Measurements from ENCODE around the gene BAX. TPM values are rescaled to one million over a fixed set of nuclear protein-coding genes. Genes with fewer than 3 reads are reported as not detected.
"Not testable (repeated sequence)": the region's sequence is repeated elsewhere in the genome, so short reads cannot be mapped to it uniquely, and the experiment has no call there.

Gene BAX
- total RNA-seq, 1 donor from 2014 or later: 182 TPM

DNA sequence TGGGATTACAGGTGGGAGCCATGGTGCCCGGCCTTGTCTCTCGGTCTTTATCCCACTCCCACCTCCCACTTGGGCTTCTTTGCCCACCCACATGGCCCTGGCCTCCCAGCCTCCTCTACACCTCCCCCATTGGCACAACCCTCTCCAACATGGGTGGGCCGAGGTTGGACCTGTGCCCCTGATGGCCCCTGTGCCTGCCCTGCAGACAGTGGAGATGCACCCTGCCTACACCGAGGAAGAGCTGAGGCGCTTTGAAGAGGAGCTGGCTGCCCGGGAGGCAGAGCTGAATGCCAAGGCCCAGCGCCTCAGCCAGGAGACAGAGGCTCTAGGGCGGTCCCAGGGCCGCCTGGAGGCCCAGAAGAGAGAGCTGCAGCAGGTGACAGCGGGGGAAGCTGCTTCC lies 33.7 kb upstream of the BAX start:
- Histone ChIP-seq H3K4me3 (no peak overlapping the region), H3K4me1 (no peaks in the 10 kb centered on the region), H3K27me3 (no peaks in the 10 kb centered on the region), H3K36me3 (peaks cover 47 to 63% of the 10 kb centered on the region in 2 donors), H3K27ac (no peak overlapping the region), H3K9me3 (no peaks in the 10 kb centered on the region)
- intact Hi-C loops (cut with DNase I): no loop called here
- TF ChIP-seq, protein P1, sequence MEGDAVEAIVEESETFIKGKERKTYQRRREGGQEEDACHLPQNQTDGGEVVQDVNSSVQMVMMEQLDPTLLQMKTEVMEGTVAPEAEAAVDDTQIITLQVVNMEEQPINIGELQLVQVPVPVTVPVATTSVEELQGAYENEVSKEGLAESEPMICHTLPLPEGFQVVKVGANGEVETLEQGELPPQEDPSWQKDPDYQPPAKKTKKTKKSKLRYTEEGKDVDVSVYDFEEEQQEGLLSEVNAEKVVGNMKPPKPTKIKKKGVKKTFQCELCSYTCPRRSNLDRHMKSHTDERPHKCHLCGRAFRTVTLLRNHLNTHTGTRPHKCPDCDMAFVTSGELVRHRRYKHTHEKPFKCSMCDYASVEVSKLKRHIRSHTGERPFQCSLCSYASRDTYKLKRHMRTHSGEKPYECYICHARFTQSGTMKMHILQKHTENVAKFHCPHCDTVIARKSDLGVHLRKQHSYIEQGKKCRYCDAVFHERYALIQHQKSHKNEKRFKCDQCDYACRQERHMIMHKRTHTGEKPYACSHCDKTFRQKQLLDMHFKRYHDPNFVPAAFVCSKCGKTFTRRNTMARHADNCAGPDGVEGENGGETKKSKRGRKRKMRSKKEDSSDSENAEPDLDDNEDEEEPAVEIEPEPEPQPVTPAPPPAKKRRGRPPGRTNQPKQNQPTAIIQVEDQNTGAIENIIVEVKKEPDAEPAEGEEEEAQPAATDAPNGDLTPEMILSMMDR (IDR thresholded peaks at IDR 0.05): no peak
- DNase-seq (ENCODE audit: low spot score in 2 of 2): no peak

DNA sequence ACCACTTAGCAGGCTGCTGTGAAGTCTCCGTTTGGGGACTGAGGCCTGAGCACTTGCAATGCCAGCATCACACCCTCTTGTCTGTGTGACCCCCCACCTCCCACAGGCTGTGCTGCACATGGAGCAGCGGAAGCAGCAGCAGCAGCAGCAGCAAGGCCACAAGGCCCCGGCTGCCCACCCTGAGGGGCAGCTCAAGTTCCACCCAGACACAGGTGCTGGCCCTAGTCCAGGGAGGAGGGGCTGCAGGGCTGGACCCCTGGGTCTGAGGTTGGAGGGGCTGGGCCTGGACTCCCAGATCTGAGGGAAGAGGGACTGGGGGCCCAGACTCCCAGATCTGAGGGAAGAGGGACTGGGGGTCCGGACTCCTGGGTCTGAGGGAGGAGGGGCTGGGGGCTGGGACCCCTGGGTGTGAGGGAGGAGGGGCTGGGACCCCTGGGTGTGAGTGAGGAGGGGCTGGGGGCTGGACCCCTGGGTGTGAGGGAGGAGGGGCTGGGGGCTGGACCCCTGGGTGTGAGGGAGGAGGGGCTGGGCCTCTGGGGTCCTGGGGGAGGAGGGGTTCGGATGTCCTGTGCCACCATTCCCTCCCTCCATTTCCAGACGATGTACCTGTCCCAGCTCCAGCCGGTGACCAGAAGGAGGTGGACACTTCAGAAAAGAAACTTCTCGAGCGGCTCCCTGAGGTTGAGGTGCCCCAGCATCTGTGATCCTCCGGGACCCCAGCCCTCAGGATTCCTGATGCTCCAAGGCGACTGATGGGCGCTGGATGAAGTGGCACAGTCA lies 32.8 kb upstream of the BAX start:
- Histone ChIP-seq H3K4me3 (no peak overlapping the region), H3K36me3 (peaks cover 39 to 54% of the 10 kb centered on the region in 2 donors), H3K9me3 (no peaks in the 10 kb centered on the region), H3K27ac (no peak overlapping the region), H3K4me1 (peaks cover 0 to 3% of the 10 kb centered on the region in 2 donors), H3K27me3 (no peaks in the 10 kb centered on the region)
- DNase-seq (ENCODE audit: low spot score in 2 of 2): no peak
- intact Hi-C loops (cut with DNase I): no loop called here
- TF ChIP-seq, protein P1 (IDR thresholded peaks at IDR 0.05): no peak

DNA sequence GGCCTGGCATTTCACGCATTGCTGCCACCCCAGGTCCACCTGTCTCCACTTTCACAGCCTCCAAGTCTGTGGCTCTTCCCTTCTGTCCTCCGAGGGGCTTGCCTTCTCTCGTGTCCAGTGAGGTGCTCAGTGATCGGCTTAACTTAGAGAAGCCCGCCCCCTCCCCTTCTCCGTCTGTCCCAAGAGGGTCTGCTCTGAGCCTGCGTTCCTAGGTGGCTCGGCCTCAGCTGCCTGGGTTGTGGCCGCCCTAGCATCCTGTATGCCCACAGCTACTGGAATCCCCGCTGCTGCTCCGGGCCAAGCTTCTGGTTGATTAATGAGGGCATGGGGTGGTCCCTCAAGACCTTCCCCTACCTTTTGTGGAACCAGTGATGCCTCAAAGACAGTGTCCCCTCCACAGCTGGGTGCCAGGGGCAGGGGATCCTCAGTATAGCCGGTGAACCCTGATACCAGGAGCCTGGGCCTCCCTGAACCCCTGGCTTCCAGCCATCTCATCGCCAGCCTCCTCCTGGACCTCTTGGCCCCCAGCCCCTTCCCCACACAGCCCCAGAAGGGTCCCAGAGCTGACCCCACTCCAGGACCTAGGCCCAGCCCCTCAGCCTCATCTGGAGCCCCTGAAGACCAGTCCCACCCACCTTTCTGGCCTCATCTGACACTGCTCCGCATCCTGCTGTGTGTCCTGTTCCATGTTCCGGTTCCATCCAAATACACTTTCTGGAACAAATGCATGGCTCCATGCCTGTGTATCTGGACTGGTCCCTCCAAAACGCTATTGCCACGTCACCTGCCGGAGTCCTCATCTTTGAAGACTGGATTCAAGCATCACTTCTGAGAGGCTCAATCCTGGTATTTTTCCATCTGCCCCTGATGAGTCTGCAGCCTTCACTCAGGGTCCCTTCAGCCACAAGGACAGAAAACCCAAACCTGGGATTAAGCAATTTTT lies 31.9 kb upstream of the BAX start:
- Histone ChIP-seq H3K9me3 (no peaks in the 10 kb centered on the region), H3K36me3 (peaks cover 39 to 53% of the 10 kb centered on the region in 2 donors), H3K4me1 (peaks cover 0 to 3% of the 10 kb centered on the region in 2 donors), H3K27me3 (no peaks in the 10 kb centered on the region), H3K27ac (no peak overlapping the region), H3K4me3 (no peak overlapping the region)
- DNase-seq (ENCODE audit: low spot score in 2 of 2): no peak
- TF ChIP-seq, protein P1 (IDR thresholded peaks at IDR 0.05): no peak
- intact Hi-C loops (cut with DNase I): no loop called here

DNA sequence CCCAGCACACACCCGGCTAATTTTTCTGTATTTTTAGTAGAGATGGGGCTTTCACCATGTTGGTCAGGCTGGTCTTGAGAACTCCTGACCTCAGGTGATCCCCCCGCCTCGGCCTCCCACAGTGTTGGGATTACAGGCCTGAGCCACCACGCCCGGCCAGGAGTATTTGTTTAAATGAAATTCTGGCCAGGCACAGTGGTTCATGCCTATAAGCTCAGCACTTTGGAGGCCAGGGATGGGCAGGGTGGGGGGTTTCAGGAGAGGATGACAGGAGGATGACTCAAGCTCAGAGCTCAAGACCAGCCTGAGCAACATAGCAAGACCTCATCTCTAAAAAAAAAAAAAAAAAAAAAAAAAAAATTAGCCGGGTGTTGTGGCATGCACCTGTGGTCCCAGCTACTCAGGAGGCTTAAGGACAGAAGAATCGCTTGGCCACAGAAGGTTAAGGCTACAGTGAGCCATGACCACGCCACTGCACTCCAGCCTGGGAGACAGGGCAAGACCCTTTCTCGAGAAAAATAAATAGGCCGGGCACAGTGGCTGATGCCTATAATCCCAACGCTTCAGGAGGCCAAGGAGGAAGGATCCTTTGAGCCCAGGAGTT lies 29.3 kb upstream of the BAX start:
- intact Hi-C loops (cut with DNase I): no loop called here
- no peaks in the 10 kb centered on the region for H3K27me3 ChIP-seq
- TF ChIP-seq, protein P1 (IDR thresholded peaks at IDR 0.05): no peak
- no peak for DNase-seq (ENCODE audit: low spot score in 2 of 2)
- H3K4me3 ChIP-seq: no peak overlapping the region
- H3K27ac ChIP-seq: peak overlapping the region; percentile 74 to 78
- H3K36me3 ChIP-seq: peaks cover 24 to 29% of the 10 kb centered on the region in 2 donors
- H3K9me3 ChIP-seq: no peaks in the 10 kb centered on the region
- H3K4me1 ChIP-seq: peaks cover 0 to 3% of the 10 kb centered on the region in 2 donors

DNA sequence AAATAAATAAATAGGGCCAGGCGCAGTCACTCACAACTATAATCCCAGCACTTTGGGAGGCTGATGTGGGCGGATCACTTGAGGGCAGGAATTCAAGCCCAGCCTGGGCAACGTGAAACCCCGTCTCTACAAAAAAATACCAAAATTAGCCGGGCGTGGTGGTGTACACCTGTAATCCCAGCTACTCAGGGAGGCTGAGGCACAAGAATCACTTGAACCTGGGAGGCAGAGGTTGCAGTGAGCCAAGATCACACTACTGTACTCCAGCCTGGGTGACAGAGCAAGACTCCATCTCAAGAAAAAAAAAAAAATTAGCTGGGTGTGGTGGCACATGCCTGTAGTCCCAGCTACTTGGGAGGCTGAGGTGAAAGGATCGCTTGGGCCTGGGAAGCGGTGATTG lies 28.8 kb upstream of the BAX start:
- H3K27me3 ChIP-seq; H3K9me3 ChIP-seq; H3K4me1 ChIP-seq; H3K4me3 ChIP-seq; DNase-seq (ENCODE audit: low spot score in 2 of 2): not testable (repeated sequence)
- H3K27ac ChIP-seq: peak overlapping the region; percentile 74 to 78
- intact Hi-C loops (cut with DNase I): loop anchor here (2.0 kb wide), 1 partner anchor 29 kb away; the partner anchor contains the start of gene BAX
- H3K36me3 ChIP-seq: peaks cover 19 to 24% of the 10 kb centered on the region in 2 donors

All from ascending aorta (tissue), 2 donors.